Activated gamma-delta T cell (primary cell): ENCODE data around the gene SLC35E2B.

Experiments used
- DNase-seq: peaks from one replicate; lab custom pipeline; 2025; lab: John Stamatoyannopoulos, UW

Gene SLC35E2B

DNA sequence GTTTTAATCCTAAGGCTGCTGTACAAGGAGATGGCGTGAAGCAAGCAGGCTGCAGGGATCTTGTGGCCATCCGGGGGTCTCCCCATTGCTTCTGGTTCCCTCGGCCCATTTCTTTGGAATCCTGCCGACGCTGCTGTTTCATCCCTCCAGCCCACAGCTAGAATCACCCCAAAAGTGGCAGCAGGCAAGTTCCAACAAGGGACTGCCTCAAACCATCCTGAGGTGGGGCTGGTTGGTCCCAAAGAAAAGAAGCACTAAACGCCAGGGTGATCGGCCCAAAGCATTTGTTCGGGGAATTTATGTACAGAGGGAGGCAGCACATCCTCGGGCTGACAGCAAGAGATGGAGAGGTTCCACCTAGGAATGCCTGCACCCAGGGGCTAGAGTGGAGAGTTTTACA is 81.8 kb downstream of the SLC35E2B start:
- DNase-seq = no peak

- no peak for DNase-seq
Measured at GRCh38 chr1:1609822-1610485, 82.6 kb downstream of the SLC35E2B start.
